ENCODE measurements around the gene COMP. TPM values are rescaled to one million over a fixed set of nuclear protein-coding genes. Genes with fewer than 3 reads are reported as not detected.
A peak's percentile ranks its signal among the peaks of the same experiment; 100 is the strongest.

Gene COMP
- total and polyA plus RNA-seq, 2 experiments from 2014 or later, result 0.09 to 0.46 TPM

DNA sequence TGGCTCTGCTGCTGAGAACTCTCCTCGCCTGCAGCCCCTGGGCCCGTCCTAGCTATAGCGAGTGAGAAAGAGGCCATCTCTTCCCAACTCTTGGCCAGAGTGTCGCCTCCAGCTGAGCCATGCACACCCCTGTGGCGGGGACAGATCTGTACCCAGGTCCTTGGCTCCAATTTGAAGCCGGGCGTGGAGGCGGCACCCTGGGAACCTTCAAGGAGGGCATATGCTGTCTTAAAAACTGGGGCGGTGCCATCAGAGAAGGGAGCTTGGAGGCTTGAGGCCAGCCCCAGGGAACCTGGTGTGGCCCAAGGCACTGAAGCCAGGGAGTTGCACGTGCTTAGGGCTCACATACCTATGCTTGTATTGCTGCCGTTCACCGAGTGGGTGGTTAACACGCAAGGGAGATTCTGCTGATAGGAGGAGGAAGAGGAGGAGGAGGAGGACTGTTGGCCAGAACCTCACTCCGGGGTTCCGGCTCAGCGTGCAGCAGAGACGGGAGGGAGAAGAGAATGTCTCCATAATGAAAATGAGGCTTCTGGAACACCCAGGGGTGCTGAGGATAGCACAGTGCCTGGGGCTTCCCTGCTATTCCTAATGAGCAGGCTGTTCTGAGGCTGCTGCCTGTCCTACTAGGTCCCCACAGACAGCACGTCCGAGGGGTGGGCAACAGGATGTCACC, 40.7 kb downstream of the COMP start:
- TF ChIP-seq, protein P1, sequence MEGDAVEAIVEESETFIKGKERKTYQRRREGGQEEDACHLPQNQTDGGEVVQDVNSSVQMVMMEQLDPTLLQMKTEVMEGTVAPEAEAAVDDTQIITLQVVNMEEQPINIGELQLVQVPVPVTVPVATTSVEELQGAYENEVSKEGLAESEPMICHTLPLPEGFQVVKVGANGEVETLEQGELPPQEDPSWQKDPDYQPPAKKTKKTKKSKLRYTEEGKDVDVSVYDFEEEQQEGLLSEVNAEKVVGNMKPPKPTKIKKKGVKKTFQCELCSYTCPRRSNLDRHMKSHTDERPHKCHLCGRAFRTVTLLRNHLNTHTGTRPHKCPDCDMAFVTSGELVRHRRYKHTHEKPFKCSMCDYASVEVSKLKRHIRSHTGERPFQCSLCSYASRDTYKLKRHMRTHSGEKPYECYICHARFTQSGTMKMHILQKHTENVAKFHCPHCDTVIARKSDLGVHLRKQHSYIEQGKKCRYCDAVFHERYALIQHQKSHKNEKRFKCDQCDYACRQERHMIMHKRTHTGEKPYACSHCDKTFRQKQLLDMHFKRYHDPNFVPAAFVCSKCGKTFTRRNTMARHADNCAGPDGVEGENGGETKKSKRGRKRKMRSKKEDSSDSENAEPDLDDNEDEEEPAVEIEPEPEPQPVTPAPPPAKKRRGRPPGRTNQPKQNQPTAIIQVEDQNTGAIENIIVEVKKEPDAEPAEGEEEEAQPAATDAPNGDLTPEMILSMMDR (IDR thresholded peaks at IDR 0.05; ENCODE audit: low read depth, low read length), result no peak
- peaks cover 5% of the 10 kb centered on the region for H3K36me3 ChIP-seq
- no peak for DNase-seq (ENCODE audit: low read depth in 1 of 2, low spot score in 1 of 2)
- H3K4me1 ChIP-seq (ENCODE audit: low read depth), result peaks cover 11% of the 10 kb centered on the region
- H3K9me3 ChIP-seq (ENCODE audit: low read depth), result no peaks in the 10 kb centered on the region
- no peak overlapping the region for H3K4me3 ChIP-seq
- H3K27me3 ChIP-seq, result no peaks in the 10 kb centered on the region
- H3K27ac ChIP-seq, result no peak overlapping the region

DNA sequence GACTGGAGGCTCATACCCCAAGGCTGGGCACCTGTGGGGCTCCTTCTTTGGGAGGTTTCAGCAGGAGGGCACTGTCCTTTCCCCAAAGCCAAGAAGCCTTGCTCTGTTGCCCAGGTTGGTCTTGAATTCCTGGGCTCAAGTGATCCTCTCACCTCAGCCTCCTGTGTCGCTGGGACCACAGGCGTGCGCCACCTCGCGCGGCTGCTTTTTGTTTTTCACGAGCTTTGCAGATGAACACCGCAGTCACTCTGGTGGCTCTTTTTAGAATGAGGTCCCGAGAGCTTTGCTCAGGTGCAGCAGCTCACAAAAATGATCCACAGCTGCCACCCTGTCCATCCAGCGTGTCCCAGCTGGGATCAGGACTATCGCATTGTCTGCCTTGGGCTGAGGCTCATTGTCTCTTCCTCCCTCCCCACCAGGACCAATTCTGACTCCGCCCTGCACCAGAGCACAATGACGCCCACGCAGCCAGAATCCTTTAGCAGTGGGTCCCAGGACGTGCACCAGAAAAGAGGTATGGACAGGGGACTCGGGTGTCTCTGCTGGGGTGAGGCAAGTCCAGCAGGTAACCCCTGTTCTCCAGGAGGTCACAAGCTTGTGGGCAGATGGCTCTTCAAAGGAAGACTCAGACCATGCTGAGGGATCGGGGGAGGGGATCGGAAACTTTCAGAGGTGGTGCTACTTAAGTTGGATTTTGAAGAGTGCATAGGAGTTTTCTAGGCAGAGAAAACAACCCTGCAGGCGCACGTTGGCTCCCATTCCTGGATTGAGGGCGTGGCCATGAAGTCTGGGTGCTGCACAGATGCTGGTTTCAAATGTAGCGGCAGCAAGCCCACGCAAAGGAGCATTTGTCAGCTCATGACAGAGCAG, 41.5 kb downstream of the COMP start:
- no peaks in the 10 kb centered on the region for H3K9me3 ChIP-seq (ENCODE audit: low read depth)
- no peaks in the 10 kb centered on the region for H3K27me3 ChIP-seq
- no peak for DNase-seq (ENCODE audit: low read depth in 1 of 2, low spot score in 1 of 2)
- TF ChIP-seq, protein P1 (IDR thresholded peaks at IDR 0.05; ENCODE audit: low read depth, low read length), result no peak
- H3K4me3 ChIP-seq, result no peak overlapping the region
- no peak overlapping the region for H3K27ac ChIP-seq
- H3K36me3 ChIP-seq, result peaks cover 5% of the 10 kb centered on the region
- H3K4me1 ChIP-seq (ENCODE audit: low read depth), result peaks cover 15% of the 10 kb centered on the region

GRCh38 chr19:18746401-18747325, 44.4 kb downstream of the COMP start:
- H3K9me3 ChIP-seq (ENCODE audit: low read depth), result no peaks in the 10 kb centered on the region
- TF ChIP-seq, protein P1 (IDR thresholded peaks at IDR 0.05; ENCODE audit: low read depth, low read length), result no peak
- H3K27ac ChIP-seq, result peak overlapping the region; percentile 82
- H3K4me3 ChIP-seq, result no peak overlapping the region
- H3K36me3 ChIP-seq, result no peaks in the 10 kb centered on the region
- H3K27me3 ChIP-seq, result no peaks in the 10 kb centered on the region
- no peak for DNase-seq (ENCODE audit: low read depth in 1 of 2, low spot score in 1 of 2)
- H3K4me1 ChIP-seq (ENCODE audit: low read depth), result peaks cover 38% of the 10 kb centered on the region

- no peak for DNase-seq (ENCODE audit: low read depth in 1 of 2, low spot score in 1 of 2)
- TF ChIP-seq, protein P1 (IDR thresholded peaks at IDR 0.05; ENCODE audit: low read depth, low read length), result no peak
- Histone ChIP-seq H3K27ac (peak overlapping the region; percentile 82), H3K9me3 (ENCODE audit: low read depth) (no peaks in the 10 kb centered on the region), H3K4me1 (ENCODE audit: low read depth) (peaks cover 45% of the 10 kb centered on the region), H3K36me3 (no peaks in the 10 kb centered on the region), H3K4me3 (no peak overlapping the region), H3K27me3 (no peaks in the 10 kb centered on the region)
Measured at GRCh38 chr19:18745931-18746330, 45.2 kb downstream of the COMP start.
